Activated CD4-positive, alpha-beta T cell treated with anti-CD3 and anti-CD28 coated beads, Interleukin-2, Interleukin-6, amounts not matched to agents 100 ng/mL and 50 ng/mL, durations not matched to agents 16 hours and 8 hours (primary cell): Measurements from ENCODE around the gene CADM2.

ENCODE experiments used
- DNase-seq: peaks from one replicate; pipeline ENCODE4 v3.0.0-alpha.2; 2020

CADM2 gene

DNA sequence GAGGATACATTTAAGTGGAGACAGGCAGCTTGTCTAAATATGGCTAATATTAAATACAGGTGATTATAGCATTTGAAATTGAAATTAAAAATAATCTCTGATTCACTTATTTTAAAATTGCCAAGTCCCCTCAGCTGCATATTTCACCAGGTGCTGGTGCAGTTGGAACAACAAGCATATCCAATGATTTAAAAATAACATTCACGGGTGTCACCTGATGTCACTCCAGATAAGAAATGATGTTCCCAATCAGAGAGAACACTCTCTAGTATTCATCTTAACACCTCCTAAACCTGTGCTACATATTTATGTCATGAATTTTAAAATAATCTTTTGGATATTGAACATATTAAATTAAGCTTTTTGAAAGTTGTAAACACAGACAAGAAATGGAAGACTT is 249.9 kb downstream of the CADM2 start:
- DNase-seq, result no peak

DNA sequence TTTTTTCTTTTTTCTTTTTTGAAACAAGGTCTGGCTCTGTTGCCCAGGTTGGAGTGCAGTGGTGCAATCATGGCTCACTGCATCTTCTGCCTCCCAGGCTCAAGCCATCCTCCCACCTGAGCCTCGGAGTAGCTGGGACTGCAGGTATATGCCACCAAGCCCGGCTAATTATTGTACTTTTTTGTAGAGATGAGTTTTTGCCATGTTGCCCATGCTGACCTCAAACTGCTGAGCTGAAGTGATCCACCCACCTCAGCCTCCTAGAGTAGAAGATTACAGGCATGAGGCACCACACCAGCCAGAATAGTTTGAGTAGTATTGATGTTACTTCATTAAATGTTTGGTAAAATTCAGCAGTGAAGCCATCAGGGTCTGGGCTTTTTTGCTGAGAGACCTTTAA is 251.8 kb downstream of the CADM2 start:
- no peak for DNase-seq

- no peak for DNase-seq
These were observed 270.2 kb downstream of the CADM2 start for GRCh38 chr3:85228966-85229365.

- DNase-seq, result no peak
These were observed 285.3 kb downstream of the CADM2 start for GRCh38 chr3:85244091-85244490.

GRCh38 chr3:85244519-85244918 is 285.7 kb downstream of the CADM2 start:
- DNase-seq, result no peak

GRCh38 chr3:85251766-85252165 is 293.0 kb downstream of the CADM2 start:
- DNase-seq, result no peak

GRCh38 chr3:85252686-85253085 is 293.9 kb downstream of the CADM2 start:
- no peak for DNase-seq

GRCh38 chr3:85254738-85255137 is 295.9 kb downstream of the CADM2 start:
- DNase-seq, result no peak

DNA sequence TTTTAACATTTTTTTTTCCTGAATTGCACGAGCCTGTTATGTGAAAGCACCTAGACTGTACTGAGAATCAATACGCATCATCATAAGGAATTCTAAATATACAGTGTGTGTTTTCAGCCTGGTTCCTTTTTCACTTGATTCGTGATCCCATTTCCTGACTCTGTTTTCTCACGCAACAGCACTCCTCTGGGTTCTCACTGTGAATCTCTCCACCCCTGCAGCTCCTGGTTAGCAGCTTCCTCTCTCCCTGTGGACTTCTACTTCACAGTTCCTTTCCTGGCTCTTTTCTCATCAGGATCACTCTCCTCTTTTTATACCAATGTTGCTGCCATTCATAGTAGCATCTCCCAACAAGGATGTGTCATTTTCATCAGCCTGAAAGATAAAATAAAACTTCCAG is 297.2 kb downstream of the CADM2 start:
- DNase-seq, result no peak

DNA sequence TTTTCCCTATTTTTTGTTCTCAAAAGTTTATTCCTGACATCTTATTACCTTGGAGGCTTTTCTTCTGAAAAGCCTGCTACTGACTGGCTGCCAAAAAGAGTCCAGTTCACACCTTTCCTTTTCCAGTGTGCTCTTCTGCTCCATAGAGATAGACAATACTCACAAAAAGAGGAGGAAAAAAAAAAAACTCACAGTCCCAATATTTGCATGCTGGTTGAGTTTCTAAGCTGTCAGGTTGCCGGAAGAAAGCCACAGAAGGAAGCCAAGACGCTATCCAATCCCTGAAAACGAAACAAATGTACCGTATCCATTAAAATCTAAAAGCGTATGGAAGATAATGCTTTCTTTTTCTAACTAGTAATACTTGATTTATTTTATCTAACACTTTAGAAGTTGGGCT is 299.5 kb downstream of the CADM2 start:
- no peak for DNase-seq

DNA sequence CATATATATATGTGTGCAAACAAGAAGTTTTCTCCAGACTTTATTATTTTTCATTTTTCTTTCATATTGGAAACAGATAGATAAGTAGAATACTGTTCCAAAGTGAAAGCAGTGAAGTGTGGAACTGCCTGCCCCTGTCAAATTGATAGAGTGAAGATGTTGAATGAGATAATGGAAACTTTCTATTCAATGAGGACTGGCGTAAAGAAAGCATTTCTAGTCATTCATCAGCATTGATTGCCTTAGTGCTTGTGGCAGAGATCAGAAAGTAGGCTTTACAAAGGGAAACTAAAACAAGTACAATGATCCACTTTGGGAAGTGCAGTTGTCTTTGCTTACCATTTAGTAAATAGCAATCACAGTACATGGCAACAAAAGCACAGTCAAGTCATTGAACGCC is 300.0 kb downstream of the CADM2 start:
- no peak for DNase-seq

DNA sequence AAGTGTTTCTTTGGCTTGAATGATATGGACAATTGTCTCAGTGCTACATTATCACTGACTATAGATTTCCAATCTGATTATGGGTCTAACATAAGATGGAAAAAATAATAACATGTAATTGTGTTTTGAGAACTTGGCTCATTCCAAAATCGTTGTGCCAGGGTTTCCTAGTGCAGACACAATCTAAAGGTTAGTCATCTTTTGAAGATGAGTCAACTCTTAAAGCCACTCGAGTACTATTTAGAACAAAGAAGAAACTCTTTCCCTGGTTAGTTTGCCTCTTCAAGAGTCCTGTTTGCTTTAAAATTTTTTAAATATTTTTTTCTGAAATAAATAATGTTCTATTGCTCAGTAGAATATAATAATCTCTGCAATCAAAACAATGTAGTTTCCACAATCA is 301.0 kb downstream of the CADM2 start:
- no peak for DNase-seq

- no peak for DNase-seq
These were observed 305.6 kb downstream of the CADM2 start for GRCh38 chr3:85264381-85264780.

DNA sequence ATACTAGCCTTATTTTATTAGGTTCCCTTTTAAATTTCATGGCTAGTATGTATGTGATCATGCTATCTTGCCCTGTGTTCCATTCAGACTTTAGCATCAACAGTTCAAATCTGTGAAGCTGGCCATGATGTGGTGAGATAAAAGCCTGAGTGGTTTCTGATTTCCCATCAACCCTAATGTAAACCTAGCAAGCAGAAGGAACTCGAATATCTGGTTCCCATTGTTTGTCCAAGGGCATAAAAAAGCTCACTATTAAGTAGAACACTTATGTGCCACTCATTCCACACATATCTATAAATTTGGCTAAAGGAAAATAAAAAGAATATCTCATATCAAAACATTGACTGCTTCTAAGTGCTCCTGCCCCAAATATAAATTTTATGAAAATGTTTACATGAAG is 311.7 kb downstream of the CADM2 start:
- DNase-seq, result no peak

- no peak for DNase-seq
These were observed 313.1 kb downstream of the CADM2 start for GRCh38 chr3:85271911-85272310.

GRCh38 chr3:85288257-85288656 is 329.5 kb downstream of the CADM2 start:
- no peak for DNase-seq

DNA sequence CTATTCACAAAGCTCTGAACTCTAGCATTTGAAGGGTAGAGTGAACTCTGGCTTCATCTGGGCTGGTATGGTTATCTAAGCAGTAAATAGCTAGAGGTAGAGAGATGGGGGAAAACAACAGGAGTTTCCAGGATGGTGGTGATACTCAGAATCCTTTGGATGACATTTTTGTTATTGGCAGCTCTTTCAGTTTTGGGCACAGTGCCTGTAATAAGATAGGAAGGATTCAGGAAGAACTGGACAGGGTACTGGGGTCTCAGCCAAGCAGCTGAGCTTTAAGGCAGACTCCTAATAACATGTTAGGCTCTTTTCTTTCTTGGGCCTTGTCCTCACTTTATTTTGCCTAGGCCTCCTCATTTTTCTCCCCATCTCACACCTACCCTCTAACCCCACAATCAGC is 338.5 kb downstream of the CADM2 start:
- no peak for DNase-seq

- DNase-seq, result no peak
These were observed 339.2 kb downstream of the CADM2 start for GRCh38 chr3:85298032-85298431.

GRCh38 chr3:85303156-85303555 is 344.4 kb downstream of the CADM2 start:
- DNase-seq, result no peak

- no peak for DNase-seq
These were observed 345.7 kb downstream of the CADM2 start for GRCh38 chr3:85304360-85304964.

DNA sequence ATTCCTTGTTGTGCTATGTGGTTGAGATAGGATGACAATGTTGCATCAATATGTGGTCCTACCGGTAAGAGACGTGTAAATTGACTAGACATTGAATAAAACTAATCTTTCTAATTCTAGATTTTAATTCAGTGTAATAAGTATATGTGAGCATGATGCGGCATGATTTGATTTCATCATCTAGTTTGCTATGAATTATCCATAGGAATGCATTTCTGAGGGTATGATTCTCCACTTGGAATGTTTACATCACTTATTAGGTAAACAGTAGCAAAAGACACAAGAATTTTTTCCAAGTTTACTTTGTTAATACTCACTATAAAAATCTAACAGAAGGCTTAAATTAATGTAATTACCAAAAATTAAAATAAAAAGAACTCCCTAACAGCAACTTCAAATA is 353.5 kb downstream of the CADM2 start:
- DNase-seq, result no peak

DNA sequence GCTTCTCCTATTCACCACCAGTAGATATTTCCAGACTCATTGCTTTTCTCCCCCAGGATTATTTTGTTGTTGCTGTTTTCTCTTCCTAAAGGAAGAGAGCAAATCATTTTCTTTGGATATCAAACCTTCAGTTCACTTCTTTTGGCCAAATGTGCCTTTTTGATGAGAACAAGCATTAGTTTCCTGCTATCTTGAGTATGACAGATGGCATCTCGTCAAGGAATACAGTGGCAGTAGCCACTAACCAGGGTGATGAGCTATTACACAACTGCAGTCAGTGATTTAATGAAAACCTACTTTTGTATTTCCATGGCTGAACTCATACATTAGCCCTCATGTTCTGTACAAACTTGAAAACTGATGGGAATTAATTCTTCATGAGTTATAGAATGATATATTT is 354.6 kb downstream of the CADM2 start:
- DNase-seq, result no peak

- no peak for DNase-seq
These were observed 357.5 kb downstream of the CADM2 start for GRCh38 chr3:85316252-85316651.

DNA sequence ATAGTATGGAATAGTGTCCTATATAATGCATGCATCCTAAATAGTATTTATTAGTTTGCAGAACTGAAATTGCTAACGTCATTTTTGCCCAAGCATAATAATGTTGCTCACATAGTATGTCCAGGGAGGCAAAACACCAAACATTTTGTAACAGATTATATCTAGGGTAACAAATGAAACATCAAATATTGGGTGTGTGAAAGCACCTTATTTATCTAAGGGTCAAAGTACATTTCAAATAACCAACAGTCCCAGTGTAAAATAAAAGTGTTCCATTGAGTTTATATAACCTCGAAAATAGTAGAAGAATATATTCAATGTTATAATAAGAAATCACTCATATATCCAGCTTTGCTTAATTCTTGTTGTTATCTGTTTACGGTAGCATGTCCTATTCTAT is 363.1 kb downstream of the CADM2 start:
- DNase-seq, result no peak

- no peak for DNase-seq
These were observed 371.3 kb downstream of the CADM2 start for GRCh38 chr3:85330071-85330470.

GRCh38 chr3:85337895-85338294 is 379.1 kb downstream of the CADM2 start:
- DNase-seq, result no peak
